GM19035 (cell line): ENCODE measurements around the gene LINGO1.

Experiments used
- ATAC-seq: cut with Tn5 transposase; IDR thresholded peaks from one replicate; pipeline ENCODE4 v1.9.1; 2021; ENCODE audit not compliant: unreplicated experiment

The LINGO1 gene

GRCh38 chr15:77573802-77574201, 58.9 kb downstream of the LINGO1 start:
- no peak for ATAC-seq

DNA sequence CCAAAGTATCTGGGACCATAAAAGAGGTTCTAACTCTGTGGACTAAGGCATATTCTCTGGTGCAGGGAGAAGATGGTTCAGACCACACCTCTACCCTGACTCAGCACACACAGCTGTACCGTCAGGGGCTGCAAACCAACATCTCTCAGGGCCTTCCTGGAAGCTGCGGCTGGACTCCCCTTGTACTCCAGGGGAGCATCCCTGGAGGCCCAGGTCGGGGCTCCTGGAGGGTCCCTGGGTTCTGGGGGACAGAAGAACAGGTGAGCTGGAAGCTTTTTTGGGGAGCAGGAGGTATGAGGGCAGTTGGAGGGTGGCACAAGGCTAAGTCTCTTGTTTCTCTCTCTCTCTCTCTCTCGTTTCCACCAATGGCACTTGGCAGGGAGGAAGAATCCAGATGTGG, 60.5 kb downstream of the LINGO1 start:
- ATAC-seq: no peak

- no peak for ATAC-seq
These were observed 61.0 kb downstream of the LINGO1 start for GRCh38 chr15:77571741-77572140.

- no peak for ATAC-seq
These were observed 61.5 kb downstream of the LINGO1 start for GRCh38 chr15:77571181-77571580.

DNA sequence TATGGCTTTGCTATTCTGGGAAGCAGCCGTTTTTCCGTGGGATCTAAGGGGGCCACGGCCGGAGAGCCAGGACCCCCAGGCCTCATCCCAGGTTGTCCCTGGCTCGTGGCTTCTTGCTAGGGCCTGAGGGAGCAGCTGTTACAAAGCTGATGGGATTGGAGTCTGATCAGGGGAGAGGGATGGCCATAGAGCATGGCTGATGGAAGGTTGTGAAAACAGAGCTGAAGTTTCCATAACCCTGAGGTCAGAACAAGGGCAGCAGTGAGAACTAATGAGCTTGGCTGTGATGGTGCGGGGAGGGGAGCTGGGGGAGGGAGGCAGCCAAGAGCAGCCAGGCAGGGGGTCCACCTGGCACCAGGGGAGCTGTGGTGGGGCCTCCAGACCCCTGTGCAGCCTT, 63.0 kb downstream of the LINGO1 start:
- ATAC-seq: no peak

DNA sequence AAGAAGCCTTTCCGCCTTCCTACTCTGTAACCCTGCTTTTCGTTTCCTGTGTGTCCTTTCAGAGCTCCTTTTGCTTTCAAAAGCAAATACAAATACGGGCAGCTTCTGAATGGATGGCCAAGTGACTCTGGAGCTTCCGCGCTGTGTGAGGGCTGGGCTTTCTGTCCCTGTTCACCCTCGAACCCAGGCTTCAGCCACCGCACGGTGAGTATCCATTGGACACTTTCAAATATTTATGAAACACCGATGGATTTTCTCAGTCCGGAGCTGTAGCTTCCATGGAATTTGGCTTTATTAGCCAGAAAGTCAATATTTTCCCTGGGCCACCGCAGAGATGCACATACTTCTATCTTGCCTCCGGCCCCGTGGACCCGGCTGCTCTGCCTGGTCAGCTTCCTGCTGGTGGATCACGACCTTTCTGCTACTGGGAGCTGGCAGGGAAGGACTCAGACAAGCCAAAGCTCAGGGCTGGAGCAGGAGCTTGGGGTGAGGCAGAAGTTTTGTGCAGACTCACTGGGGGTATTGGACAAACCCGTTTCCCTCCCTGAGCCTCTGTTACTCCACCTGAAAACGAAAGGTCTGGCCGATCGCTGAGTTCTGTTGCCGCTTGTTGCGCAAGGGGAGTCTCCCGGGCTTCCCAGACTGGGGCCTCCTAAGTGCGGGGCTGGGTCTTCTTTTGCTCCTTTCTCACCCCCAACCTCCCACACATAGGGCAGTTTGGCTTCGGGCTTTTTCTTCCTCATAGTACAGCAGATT, 63.6 kb downstream of the LINGO1 start:
- ATAC-seq: no peak

DNA sequence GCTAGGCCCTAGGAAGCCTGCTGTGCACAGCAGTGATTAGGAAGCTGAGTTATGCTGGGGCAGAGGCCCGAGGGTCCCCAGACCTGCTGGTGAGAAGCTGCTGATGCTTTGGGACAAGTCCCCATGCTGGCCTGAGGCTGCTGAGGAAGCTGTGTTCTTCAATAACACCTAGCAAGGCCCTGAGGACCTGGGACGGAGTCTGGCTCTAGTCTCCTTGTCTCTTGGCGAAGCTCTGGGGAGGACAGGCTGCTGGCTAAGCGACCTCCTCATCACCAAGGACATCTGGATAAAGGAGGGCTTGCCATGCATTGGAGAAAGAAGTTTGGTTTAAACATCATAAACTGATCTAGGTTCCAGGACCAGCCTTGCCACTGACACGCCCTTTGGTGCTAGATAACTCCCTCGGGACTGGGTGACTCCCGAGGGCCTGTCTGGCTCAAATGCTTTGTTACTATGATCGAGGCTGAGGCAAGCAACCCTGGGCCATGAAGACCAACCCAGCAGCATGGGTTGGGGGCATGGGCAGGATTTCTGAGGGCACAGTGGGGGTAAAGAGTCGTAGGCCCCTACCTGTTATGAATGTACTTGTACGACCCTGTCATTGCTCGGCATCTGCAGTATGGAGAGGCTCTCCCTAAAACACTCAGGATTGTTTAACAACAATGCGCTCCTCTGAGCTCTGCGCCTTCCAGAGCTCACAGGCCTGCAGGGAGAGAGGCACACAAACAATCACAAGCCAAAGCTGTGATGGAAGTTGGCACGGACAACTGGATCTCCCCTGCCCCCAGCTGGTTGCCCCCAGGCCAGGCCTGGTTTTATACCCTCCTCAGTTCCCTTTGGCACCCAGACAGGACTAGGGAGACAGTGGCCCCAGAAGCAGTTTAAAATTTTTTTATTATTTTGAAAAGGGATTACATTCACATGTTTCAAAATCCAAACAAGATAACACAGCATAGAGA, 64.4 kb downstream of the LINGO1 start:
- no peak for ATAC-seq

DNA sequence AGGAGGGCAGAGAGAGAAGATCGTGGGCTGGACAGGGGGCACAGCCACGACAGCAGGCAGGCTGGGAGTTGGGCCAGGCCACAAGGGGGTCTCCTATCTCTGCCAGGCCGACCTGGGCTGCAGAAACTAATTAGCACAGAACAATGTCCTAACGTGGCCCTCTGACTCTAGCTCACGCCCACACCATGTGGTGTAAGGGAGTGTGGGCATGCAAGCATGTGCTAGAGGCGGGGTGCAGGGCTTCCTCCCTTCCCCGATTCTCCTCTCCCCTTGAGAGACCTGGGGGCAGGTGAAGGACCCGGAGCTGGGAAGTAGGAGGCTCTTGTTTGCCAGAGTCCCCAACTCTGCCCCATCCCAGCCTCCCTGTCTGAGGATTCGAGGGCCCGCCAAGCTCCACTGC, 65.5 kb downstream of the LINGO1 start:
- ATAC-seq: no peak

GRCh38 chr15:77566092-77566491, 66.6 kb downstream of the LINGO1 start:
- ATAC-seq: no peak

DNA sequence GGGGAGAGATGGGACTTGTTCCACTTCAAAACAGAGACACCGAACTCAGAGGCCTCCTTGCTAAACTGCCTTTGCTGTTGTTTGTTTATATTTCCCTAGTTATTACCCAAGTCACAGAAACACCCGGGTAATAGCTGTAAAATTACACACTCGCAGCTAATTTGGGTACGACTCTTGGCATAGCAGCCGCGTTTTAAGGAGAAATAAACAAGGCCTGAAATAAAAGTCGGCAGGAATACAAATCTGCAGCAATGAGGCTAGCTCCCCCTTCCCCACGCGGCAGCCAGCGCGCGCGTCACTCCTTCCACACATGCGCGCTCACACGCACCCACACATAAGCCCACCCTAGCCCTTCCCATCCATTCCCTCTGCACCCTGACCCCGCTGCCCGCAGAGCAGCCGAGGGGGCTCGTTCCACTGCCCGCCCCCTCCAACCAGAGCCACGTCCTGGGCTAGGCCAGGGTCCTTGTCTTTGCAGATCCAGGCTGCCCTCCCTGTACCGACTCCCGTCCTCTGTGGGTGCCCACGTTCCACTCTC, 67.3 kb downstream of the LINGO1 start:
- no peak for ATAC-seq

GRCh38 chr15:77564938-77565337, 67.8 kb downstream of the LINGO1 start:
- ATAC-seq: no peak

- no peak for ATAC-seq
These were observed 68.4 kb downstream of the LINGO1 start for GRCh38 chr15:77564341-77564740.

DNA sequence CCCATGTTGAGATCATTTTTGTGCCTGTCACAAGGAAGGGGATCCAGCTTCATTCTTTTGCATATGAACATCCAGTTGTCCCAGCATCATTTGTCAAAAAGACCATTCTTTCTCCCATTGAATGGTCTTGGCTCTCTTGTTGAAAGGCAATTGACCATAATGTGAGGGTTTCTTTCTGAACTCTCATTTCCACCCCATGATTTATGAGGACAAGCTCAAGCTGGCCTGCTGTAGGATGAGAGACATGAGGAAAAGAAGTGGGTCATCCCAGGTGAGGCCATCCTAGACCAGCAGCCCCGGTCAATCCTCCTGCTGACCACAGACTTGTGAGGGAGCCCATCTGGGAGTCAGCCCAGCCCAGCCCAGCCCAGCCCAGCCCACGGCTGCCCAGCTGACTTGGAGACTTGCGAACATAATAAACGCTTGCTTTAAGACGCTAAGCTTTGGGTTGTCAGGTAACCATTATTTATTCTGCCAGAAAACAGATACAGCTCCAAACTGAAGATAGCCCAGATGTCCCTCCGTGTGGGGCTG, 69.0 kb downstream of the LINGO1 start:
- ATAC-seq: no peak
